ENCODE results near the gene TMEM168.

Gene TMEM168

GRCh38 chr7:112791465-112792168 is 1.4 kb upstream of the TMEM168 start:
- DNase-seq (ENCODE audit: low read depth): no peak
- H3K4me3 ChIP-seq (ENCODE audit: low read length): no peak overlapping the region
- TF ChIP-seq CTCF (conservative IDR thresholded peaks at IDR 0.05; ENCODE audit: low read depth, low read length): no peak

- peak overlapping the region; percentile 79 for H3K4me3 ChIP-seq (ENCODE audit: low read length)
- no peak for DNase-seq (ENCODE audit: low read depth)
- TF ChIP-seq CTCF (conservative IDR thresholded peaks at IDR 0.05; ENCODE audit: low read depth, low read length): no peak
These were observed 402 bp upstream of the TMEM168 start for GRCh38 chr7:112790586-112791003.

- no peak for TF ChIP-seq CTCF (conservative IDR thresholded peaks at IDR 0.05; ENCODE audit: low read depth, low read length)
- H3K4me3 ChIP-seq (ENCODE audit: low read length): peak overlapping the region; percentile 79
These were observed 758 bp downstream of the TMEM168 start for GRCh38 chr7:112789453-112789816.

GRCh38 chr7:112788778-112789343 is 1.3 kb downstream of the TMEM168 start:
- no peak for TF ChIP-seq CTCF (conservative IDR thresholded peaks at IDR 0.05; ENCODE audit: low read depth, low read length)
- peak overlapping the region; percentile 79 for H3K4me3 ChIP-seq (ENCODE audit: low read length)
- no peak for DNase-seq (ENCODE audit: low read depth)

More at GRCh38 chr7:112789453-112789816, 758 bp downstream of the TMEM168 start:
- no peak for DNase-seq (ENCODE audit: low read depth)

GRCh38 chr7:112784603-112785002 is 5.6 kb downstream of the TMEM168 start:
- no peak for TF ChIP-seq CTCF (conservative IDR thresholded peaks at IDR 0.05; ENCODE audit: low read depth, low read length)
- no peak overlapping the region for H3K4me3 ChIP-seq (ENCODE audit: low read length)
- DNase-seq (ENCODE audit: low read depth): no peak

GRCh38 chr7:112782498-112782897 is 7.7 kb downstream of the TMEM168 start:
- H3K4me3 ChIP-seq (ENCODE audit: low read length): no peak overlapping the region
- no peak for TF ChIP-seq CTCF (conservative IDR thresholded peaks at IDR 0.05; ENCODE audit: low read depth, low read length)
- DNase-seq (ENCODE audit: low read depth): no peak

- TF ChIP-seq CTCF (conservative IDR thresholded peaks at IDR 0.05; ENCODE audit: low read depth, low read length): no peak
- no peak overlapping the region for H3K4me3 ChIP-seq (ENCODE audit: low read length)
- no peak for DNase-seq (ENCODE audit: low read depth)
These were observed 8.6 kb downstream of the TMEM168 start for GRCh38 chr7:112781558-112781957.
